Stimulated activated CD4-positive, alpha-beta T cell treated with anti-CD3 and anti-CD28 coated beads, Interleukin-4, amount 100 ng/mL, for 1 hour (primary cell): Measurements from ENCODE around the gene MRPL38.

Experiments used
- DNase-seq: peaks from one replicate; pipeline ENCODE4 v3.0.0-alpha.2; 2020

The MRPL38 gene

GRCh38 chr17:75849724-75850123 lies 55.0 kb downstream of the MRPL38 start:
- no peak for DNase-seq

GRCh38 chr17:75849279-75849646 lies 55.4 kb downstream of the MRPL38 start:
- no peak for DNase-seq
